Activated naive CD4-positive, alpha-beta T cell treated with anti-CD3 and anti-CD28 coated beads, Interleukin-2, amount 50 U/mL, for 72 hours (primary cell): ENCODE measurements around the gene SLC31A2. TPM values are rescaled to one million over a fixed set of nuclear protein-coding genes. Genes with fewer than 3 reads are reported as not detected.

Experiments
- ATAC-seq, 2 donors: fragments of 150-1000 bp; cut with Tn5 transposase; 2 replicates each; pipeline ENCODE4 v1.10.0; 2021; ENCODE audit warnings: mild to moderate bottlenecking in 2 of 2, moderate library complexity in 2 of 2
- DNase-seq, 2 donors: peaks; one replicate each; pipeline ENCODE4 v3.0.0; 2021 to 2022; ENCODE audit warnings: low spot score in 2 of 2
- H3K27ac Mint-ChIP-seq, 2 donors: one replicate each; pipeline ENCODE4 v1.8.0; 2022; ENCODE audit warnings: mild to moderate bottlenecking in 2 of 2, mixed read lengths in 2 of 2
- H3K36me3 Mint-ChIP-seq, 2 donors: one replicate each; pipeline ENCODE4 v1.8.0; 2022; ENCODE audit warnings: mixed read lengths in 2 of 2
- H3K9me3 Mint-ChIP-seq, 2 donors: one replicate each; pipeline ENCODE4 v1.8.0; 2022; ENCODE audit warnings: mixed read lengths in 2 of 2
- total RNA-seq, 2 donors: library from RNA; stranded (reverse); gene quantifications; one replicate each; pipeline ENCODE4 v1.2.3, GENCODE V29; 2022

The SLC31A2 gene
- total RNA-seq, 2 donors from 2014 or later, result 2.1 to 3.8 TPM

GRCh38 chr9:113210815-113211214 lies 60.0 kb downstream of the SLC31A2 start:
- Mint-ChIP-seq H3K27ac (peak overlapping the region in 1 of 2 donors; percentile 33), H3K36me3 (peaks cover 0 to 15% of the 10 kb centered on the region in 2 donors)

More at GRCh38 chr9:113210815-113211214, 60.0 kb downstream of the SLC31A2 start:
- H3K9me3 Mint-ChIP-seq, result no peaks in the 10 kb centered on the region
- DNase-seq, result no peak
- no peak for ATAC-seq

Other genes with a start within 250 kb of the SLC31A2 start
- gene ZNF883, start 138.8 kb upstream of the SLC31A2 start, total RNA-seq, result 1 to 10 TPM in 1 of 2 donors, under 1 TPM in 1; 0.16 to 1.0 TPM
- 1 to 10 TPM; 1.7 to 1.9 TPM for gene ZFP37, start 94.3 kb upstream of the SLC31A2 start, total RNA-seq
- gene FKBP15, start 70.3 kb downstream of the SLC31A2 start, total RNA-seq, result 10 to 100 TPM; 12.5 to 45.6 TPM
- 10 to 100 TPM; 11.5 to 14.8 TPM for gene SLC31A1, start 70.5 kb downstream of the SLC31A2 start, total RNA-seq
- 10 to 100 TPM; 40.3 to 47.7 TPM for gene CDC26, start 124.6 kb downstream of the SLC31A2 start, total RNA-seq
- gene PRPF4, start 124.7 kb downstream of the SLC31A2 start, total RNA-seq, result 10 to 100 TPM; 45.2 to 50.3 TPM
- under 1 TPM in 1 of 2 donors, not detected in 1; 0.29 TPM for gene RNF183, start 152.4 kb downstream of the SLC31A2 start, total RNA-seq
- 1 to 10 TPM in 1 of 2 donors, under 1 TPM in 1; 0.41 to 4.9 TPM for gene WDR31, start 189.3 kb downstream of the SLC31A2 start, total RNA-seq
- 10 to 100 TPM in 1 of 2 donors, 1 to 10 TPM in 1; 7.7 to 29.6 TPM for gene BSPRY, start 198.5 kb downstream of the SLC31A2 start, total RNA-seq
- 10 to 100 TPM; 17.7 to 23.2 TPM for gene HDHD3, start 226.0 kb downstream of the SLC31A2 start, total RNA-seq